ENCODE results near the gene TMEM175.
"Not testable (repeated sequence)": the region's sequence is repeated elsewhere in the genome, so short reads cannot be mapped to it uniquely, and the experiment has no call there.

TMEM175 gene

GRCh38 chr4:995311-996026 lies 63.2 kb downstream of the TMEM175 start:
- H3K36me3 Mint-ChIP-seq (ENCODE audit: low read depth), result no peaks in the 10 kb centered on the region
- peaks cover 2% of the 10 kb centered on the region for H3K4me1 Mint-ChIP-seq
- no peaks in the 10 kb centered on the region for H3K9me3 Mint-ChIP-seq

GRCh38 chr4:996030-996996 lies 64.1 kb downstream of the TMEM175 start:
- Mint-ChIP-seq H3K9me3 (no peaks in the 10 kb centered on the region), H3K36me3 (ENCODE audit: low read depth) (no peaks in the 10 kb centered on the region), H3K27ac (no peak overlapping the region), H3K4me3 (no peak overlapping the region), H3K4me1 (peaks cover 2% of the 10 kb centered on the region), H3K27me3 (peaks cover 20% of the 10 kb centered on the region)
- no peak for DNase-seq
- ATAC-seq, result no peak

More at GRCh38 chr4:995311-996026, 63.2 kb downstream of the TMEM175 start:
- no peak overlapping the region for H3K27ac Mint-ChIP-seq
- H3K27me3 Mint-ChIP-seq, result peaks cover 18% of the 10 kb centered on the region
- ATAC-seq (no peak), DNase-seq (no peak)
- no peak overlapping the region for H3K4me3 Mint-ChIP-seq

GRCh38 chr4:996997-997374 lies 64.7 kb downstream of the TMEM175 start:
- H3K27ac Mint-ChIP-seq, result no peak overlapping the region

GRCh38 chr4:997375-998071 lies 65.3 kb downstream of the TMEM175 start:
- peaks cover 2% of the 10 kb centered on the region for H3K4me1 Mint-ChIP-seq
- no peaks in the 10 kb centered on the region for H3K9me3 Mint-ChIP-seq
- ATAC-seq (no peak), DNase-seq (no peak)
- H3K27me3 Mint-ChIP-seq, result peaks cover 26% of the 10 kb centered on the region
- no peaks in the 10 kb centered on the region for H3K36me3 Mint-ChIP-seq (ENCODE audit: low read depth)
- no peak overlapping the region for H3K4me3 Mint-ChIP-seq
- no peak overlapping the region for H3K27ac Mint-ChIP-seq

More at GRCh38 chr4:996997-997374, 64.7 kb downstream of the TMEM175 start:
- DNase-seq (no peak), ATAC-seq (no peak)
- no peak overlapping the region for H3K4me3 Mint-ChIP-seq
- no peaks in the 10 kb centered on the region for H3K9me3 Mint-ChIP-seq
- peaks cover 24% of the 10 kb centered on the region for H3K27me3 Mint-ChIP-seq
- no peaks in the 10 kb centered on the region for H3K36me3 Mint-ChIP-seq (ENCODE audit: low read depth)
- peaks cover 2% of the 10 kb centered on the region for H3K4me1 Mint-ChIP-seq

GRCh38 chr4:998096-998691 lies 65.9 kb downstream of the TMEM175 start:
- ATAC-seq (no peak), DNase-seq (no peak)
- Mint-ChIP-seq H3K36me3 (ENCODE audit: low read depth) (no peaks in the 10 kb centered on the region), H3K27ac (no peak overlapping the region), H3K4me3 (no peak overlapping the region), H3K4me1 (peaks cover 2% of the 10 kb centered on the region), H3K27me3 (peaks cover 26% of the 10 kb centered on the region), H3K9me3 (no peaks in the 10 kb centered on the region)

GRCh38 chr4:999240-999863 lies 67.1 kb downstream of the TMEM175 start:
- H3K4me3 Mint-ChIP-seq; H3K4me1 Mint-ChIP-seq; H3K9me3 Mint-ChIP-seq; H3K36me3 Mint-ChIP-seq (ENCODE audit: low read depth); ATAC-seq; H3K27ac Mint-ChIP-seq; DNase-seq: not testable (repeated sequence)
- peaks cover 32% of the 10 kb centered on the region for H3K27me3 Mint-ChIP-seq

GRCh38 chr4:999882-1000425 lies 67.7 kb downstream of the TMEM175 start:
- H3K27ac Mint-ChIP-seq, result no peak overlapping the region
- H3K27me3 Mint-ChIP-seq, result peaks cover 38% of the 10 kb centered on the region
- DNase-seq, result no peak
- no peak for ATAC-seq
- H3K36me3 Mint-ChIP-seq (ENCODE audit: low read depth), result no peaks in the 10 kb centered on the region
- H3K4me3 Mint-ChIP-seq, result no peak overlapping the region
- H3K4me1 Mint-ChIP-seq, result peaks cover 2% of the 10 kb centered on the region
- no peaks in the 10 kb centered on the region for H3K9me3 Mint-ChIP-seq

GRCh38 chr4:1000686-1001260 lies 68.5 kb downstream of the TMEM175 start:
- Mint-ChIP-seq H3K36me3 (ENCODE audit: low read depth) (no peaks in the 10 kb centered on the region), H3K27me3 (peaks cover 42% of the 10 kb centered on the region), H3K4me1 (peaks cover 2% of the 10 kb centered on the region), H3K27ac (no peak overlapping the region), H3K4me3 (no peak overlapping the region), H3K9me3 (no peaks in the 10 kb centered on the region)
- no peak for DNase-seq
- no peak for ATAC-seq

- peaks cover 2% of the 10 kb centered on the region for H3K4me1 Mint-ChIP-seq
- peaks cover 47% of the 10 kb centered on the region for H3K27me3 Mint-ChIP-seq
- H3K4me3 Mint-ChIP-seq, result no peak overlapping the region
- H3K9me3 Mint-ChIP-seq, result no peaks in the 10 kb centered on the region
- no peak overlapping the region for H3K27ac Mint-ChIP-seq
- ATAC-seq (no peak), DNase-seq (no peak)
- no peaks in the 10 kb centered on the region for H3K36me3 Mint-ChIP-seq (ENCODE audit: low read depth)
Observed at GRCh38 chr4:1001561-1002130, 69.4 kb downstream of the TMEM175 start.

- no peak for DNase-seq
- H3K9me3 Mint-ChIP-seq, result no peaks in the 10 kb centered on the region
- H3K4me3 Mint-ChIP-seq, result no peak overlapping the region
- H3K4me1 Mint-ChIP-seq, result peaks cover 2% of the 10 kb centered on the region
- H3K27ac Mint-ChIP-seq, result no peak overlapping the region
- no peaks in the 10 kb centered on the region for H3K36me3 Mint-ChIP-seq (ENCODE audit: low read depth)
- no peak for ATAC-seq
- H3K27me3 Mint-ChIP-seq, result peaks cover 50% of the 10 kb centered on the region
Observed at GRCh38 chr4:1002131-1002630, 69.9 kb downstream of the TMEM175 start.

- Mint-ChIP-seq H3K36me3 (ENCODE audit: low read depth) (no peaks in the 10 kb centered on the region), H3K27me3 (peaks cover 53% of the 10 kb centered on the region), H3K4me3 (no peak overlapping the region), H3K4me1 (peaks cover 2% of the 10 kb centered on the region), H3K9me3 (no peaks in the 10 kb centered on the region), H3K27ac (no peak overlapping the region)
- DNase-seq (no peak), ATAC-seq (no peak)
Observed at GRCh38 chr4:1002631-1003251, 70.5 kb downstream of the TMEM175 start.

GRCh38 chr4:1003271-1004070 lies 71.2 kb downstream of the TMEM175 start:
- H3K4me3 Mint-ChIP-seq, result no peak overlapping the region
- no peak overlapping the region for H3K27ac Mint-ChIP-seq
- no peaks in the 10 kb centered on the region for H3K36me3 Mint-ChIP-seq (ENCODE audit: low read depth)
- peaks cover 53% of the 10 kb centered on the region for H3K27me3 Mint-ChIP-seq
- ATAC-seq (no peak), DNase-seq (no peak)
- H3K9me3 Mint-ChIP-seq, result no peaks in the 10 kb centered on the region
- peaks cover 2% of the 10 kb centered on the region for H3K4me1 Mint-ChIP-seq
